Ishikawa (cell line): ENCODE results near the gene SAP30.

Experiments used
- CEBPB ChIP-seq: IDR thresholded peaks from 2 replicates; pipeline ENCODE4 v1.6.1; 2012
- CREB1 ChIP-seq: IDR thresholded peaks from 2 replicates; pipeline ENCODE4 v1.6.1; 2012; ENCODE audit warnings: low read depth
- EGR1 ChIP-seq: IDR thresholded peaks from 2 replicates; pipeline ENCODE4 v1.6.1; 2012
- EP300 ChIP-seq: IDR thresholded peaks from 2 replicates; pipeline ENCODE4 v1.6.1; 2012; ENCODE audit warnings: borderline replicate concordance
- FOXM1 ChIP-seq: IDR thresholded peaks from 2 replicates; pipeline ENCODE4 v1.6.1; 2012; ENCODE audit warnings: low read depth, borderline replicate concordance
- NFIC ChIP-seq: IDR thresholded peaks from 2 replicates; pipeline ENCODE4 v1.6.1; 2012
- RAD21 ChIP-seq: IDR thresholded peaks from 2 replicates; pipeline ENCODE4 v1.6.1; 2012; ENCODE audit warnings: low read depth
- TAF1 ChIP-seq: IDR thresholded peaks from 2 replicates; pipeline ENCODE4 v1.6.1; 2012; ENCODE audit warnings: low read depth, mild to moderate bottlenecking
- TCF12 ChIP-seq: IDR thresholded peaks from 2 replicates; pipeline ENCODE4 v1.6.1; 2012; ENCODE audit warnings: low read depth
- TEAD4 ChIP-seq: IDR thresholded peaks from 2 replicates; pipeline ENCODE4 v1.6.1; 2012
- YY1 ChIP-seq: IDR thresholded peaks from 2 replicates; pipeline ENCODE4 v1.6.1; 2012; ENCODE audit warnings: low read depth
- ZBTB7A ChIP-seq: IDR thresholded peaks from 2 replicates; pipeline ENCODE4 v1.6.1; 2012; ENCODE audit warnings: low read depth
- TF ChIP-seq, protein P1 (sequence below): IDR thresholded peaks from 2 replicates; pipeline ENCODE4 v1.6.1; 2012
- TF ChIP-seq, protein P2 (sequence below): IDR thresholded peaks from 2 replicates; pipeline ENCODE4 v1.6.1; 2012
- TF ChIP-seq, protein P3 (sequence below): IDR thresholded peaks from 2 replicates; pipeline ENCODE4 v1.6.1; 2012; ENCODE audit warnings: low read depth, mild to moderate bottlenecking

SAP30 gene

DNA sequence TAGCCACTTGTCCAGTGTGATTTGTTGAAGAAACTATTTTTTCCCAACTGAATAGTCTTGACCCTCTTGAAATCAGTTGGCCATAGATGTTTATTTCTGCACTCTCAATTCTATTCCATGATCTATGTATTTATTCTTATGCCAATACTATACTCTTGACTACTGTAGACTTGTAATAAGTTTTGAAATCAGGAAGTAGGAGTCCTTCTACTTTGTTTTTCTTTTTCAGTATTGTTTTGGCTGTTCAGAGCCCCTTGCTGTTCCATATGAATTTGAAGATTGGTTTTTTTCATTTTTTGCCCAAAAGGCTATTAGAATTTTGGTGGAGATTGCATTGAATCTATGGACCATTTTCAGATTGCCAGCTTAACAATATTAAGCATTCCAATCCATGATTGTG, 10.2 kb downstream of the SAP30 start:
- no peak for TF ChIP-seq EP300
- TF ChIP-seq EGR1: no peak
- TF ChIP-seq TAF1: no peak
- no peak for TF ChIP-seq TCF12
- no peak for TF ChIP-seq RAD21
- TF ChIP-seq ZBTB7A: no peak
- TF ChIP-seq, protein P1, sequence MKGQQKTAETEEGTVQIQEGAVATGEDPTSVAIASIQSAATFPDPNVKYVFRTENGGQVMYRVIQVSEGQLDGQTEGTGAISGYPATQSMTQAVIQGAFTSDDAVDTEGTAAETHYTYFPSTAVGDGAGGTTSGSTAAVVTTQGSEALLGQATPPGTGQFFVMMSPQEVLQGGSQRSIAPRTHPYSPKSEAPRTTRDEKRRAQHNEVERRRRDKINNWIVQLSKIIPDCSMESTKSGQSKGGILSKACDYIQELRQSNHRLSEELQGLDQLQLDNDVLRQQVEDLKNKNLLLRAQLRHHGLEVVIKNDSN: no peak
- no peak for TF ChIP-seq CEBPB
- no peak for TF ChIP-seq NFIC
- no peak for TF ChIP-seq TEAD4
- TF ChIP-seq FOXM1: no peak
- TF ChIP-seq CREB1: no peak
- TF ChIP-seq, protein P2, sequence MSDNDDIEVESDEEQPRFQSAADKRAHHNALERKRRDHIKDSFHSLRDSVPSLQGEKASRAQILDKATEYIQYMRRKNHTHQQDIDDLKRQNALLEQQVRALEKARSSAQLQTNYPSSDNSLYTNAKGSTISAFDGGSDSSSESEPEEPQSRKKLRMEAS: no peak
- TF ChIP-seq, protein P3, sequence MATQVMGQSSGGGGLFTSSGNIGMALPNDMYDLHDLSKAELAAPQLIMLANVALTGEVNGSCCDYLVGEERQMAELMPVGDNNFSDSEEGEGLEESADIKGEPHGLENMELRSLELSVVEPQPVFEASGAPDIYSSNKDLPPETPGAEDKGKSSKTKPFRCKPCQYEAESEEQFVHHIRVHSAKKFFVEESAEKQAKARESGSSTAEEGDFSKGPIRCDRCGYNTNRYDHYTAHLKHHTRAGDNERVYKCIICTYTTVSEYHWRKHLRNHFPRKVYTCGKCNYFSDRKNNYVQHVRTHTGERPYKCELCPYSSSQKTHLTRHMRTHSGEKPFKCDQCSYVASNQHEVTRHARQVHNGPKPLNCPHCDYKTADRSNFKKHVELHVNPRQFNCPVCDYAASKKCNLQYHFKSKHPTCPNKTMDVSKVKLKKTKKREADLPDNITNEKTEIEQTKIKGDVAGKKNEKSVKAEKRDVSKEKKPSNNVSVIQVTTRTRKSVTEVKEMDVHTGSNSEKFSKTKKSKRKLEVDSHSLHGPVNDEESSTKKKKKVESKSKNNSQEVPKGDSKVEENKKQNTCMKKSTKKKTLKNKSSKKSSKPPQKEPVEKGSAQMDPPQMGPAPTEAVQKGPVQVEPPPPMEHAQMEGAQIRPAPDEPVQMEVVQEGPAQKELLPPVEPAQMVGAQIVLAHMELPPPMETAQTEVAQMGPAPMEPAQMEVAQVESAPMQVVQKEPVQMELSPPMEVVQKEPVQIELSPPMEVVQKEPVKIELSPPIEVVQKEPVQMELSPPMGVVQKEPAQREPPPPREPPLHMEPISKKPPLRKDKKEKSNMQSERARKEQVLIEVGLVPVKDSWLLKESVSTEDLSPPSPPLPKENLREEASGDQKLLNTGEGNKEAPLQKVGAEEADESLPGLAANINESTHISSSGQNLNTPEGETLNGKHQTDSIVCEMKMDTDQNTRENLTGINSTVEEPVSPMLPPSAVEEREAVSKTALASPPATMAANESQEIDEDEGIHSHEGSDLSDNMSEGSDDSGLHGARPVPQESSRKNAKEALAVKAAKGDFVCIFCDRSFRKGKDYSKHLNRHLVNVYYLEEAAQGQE: no peak

DNA sequence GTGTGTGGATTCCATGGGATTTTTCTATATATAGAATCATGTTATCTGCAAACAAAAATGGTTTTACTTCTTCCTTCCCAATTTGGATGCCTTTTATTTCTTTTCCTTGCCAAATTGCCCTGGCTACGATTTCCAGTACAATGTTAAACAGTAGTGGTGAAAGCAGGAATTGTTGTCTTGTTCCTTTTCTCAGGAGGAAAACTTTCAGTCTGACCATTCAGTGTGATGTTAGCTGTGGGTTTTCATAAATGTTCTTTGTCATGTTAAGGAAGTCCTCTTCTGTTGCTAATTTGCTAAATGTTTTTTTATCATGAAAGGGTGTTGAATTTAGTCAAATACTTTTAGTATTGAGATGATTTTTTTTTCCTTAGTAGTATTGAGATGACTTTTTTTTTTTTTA, 10.9 kb downstream of the SAP30 start:
- TF ChIP-seq EP300: no peak

DNA sequence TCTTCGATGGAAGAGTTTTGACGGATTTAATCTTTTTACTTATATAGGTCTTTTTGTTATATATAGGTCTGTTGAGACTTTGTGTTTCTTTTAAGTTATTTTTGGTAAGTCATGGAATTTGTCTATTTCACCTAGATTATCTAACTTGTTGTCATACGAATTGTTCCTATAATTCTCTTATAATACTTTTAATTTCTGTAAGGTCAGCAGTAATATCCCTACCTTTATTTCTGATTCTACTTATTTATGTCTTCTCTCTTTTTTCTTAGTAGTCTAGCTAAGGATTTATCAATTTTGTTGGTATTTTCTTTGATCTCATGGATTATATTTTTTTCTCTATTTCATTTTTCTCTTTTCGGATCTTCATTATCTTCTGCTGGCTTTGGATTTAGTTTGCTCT, 11.6 kb downstream of the SAP30 start:
- TF ChIP-seq, protein P3: no peak
- TF ChIP-seq NFIC (no peak), RAD21 (no peak), EGR1 (no peak), YY1 (no peak), CREB1 (no peak), FOXM1 (no peak)
- TF ChIP-seq, protein P2: no peak

DNA sequence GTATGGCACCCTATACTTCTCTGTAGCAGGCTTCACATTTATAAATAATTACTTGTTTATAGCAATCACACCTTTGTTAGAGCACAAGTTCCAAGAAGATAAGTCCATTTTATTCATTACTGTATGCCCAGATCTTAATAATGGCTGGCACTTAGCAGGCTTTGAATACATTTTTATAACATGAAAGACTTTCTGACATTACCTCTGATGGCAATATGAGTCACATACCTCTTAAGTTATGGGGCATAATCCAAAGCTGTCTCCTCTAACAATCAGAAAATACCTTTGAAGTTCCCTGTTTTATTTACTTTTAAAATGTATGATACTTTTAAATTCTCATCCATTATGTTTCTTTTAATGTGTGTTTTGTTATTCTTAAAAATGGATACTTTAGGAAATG, 16.0 kb downstream of the SAP30 start:
- TF ChIP-seq, protein P3: no peak
- TF ChIP-seq TAF1 (no peak), CREB1 (no peak), YY1 (no peak), FOXM1 (no peak), EP300 (no peak), EGR1 (no peak), NFIC (no peak), TCF12 (no peak), ZBTB7A (no peak), CEBPB (no peak), RAD21 (no peak), TEAD4 (no peak)
- TF ChIP-seq, protein P1: no peak
- TF ChIP-seq, protein P2: no peak

DNA sequence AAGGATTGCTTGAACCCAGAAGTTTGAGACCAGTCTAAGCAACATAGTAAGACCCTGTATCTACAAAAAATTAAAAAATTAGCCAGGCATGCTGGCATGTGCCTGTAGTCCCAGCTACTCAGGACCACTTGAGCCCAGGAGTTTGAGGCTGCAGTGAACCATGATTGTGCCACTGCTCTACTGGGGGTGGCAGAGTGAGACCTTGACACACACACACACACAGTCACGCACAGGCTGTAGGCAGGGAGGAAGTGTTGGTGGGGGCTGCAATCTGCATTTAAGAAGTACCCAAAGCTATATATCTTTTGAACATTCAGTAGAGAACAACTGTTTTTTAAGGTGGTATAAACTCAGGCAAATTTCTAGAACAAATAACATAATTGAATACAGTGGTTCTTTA, 20.9 kb downstream of the SAP30 start:
- TF ChIP-seq, protein P2: no peak
- TF ChIP-seq TAF1: no peak
- TF ChIP-seq CREB1: no peak
- no peak for TF ChIP-seq FOXM1
- TF ChIP-seq EP300: no peak
- TF ChIP-seq TCF12: no peak
- TF ChIP-seq, protein P1: no peak
- TF ChIP-seq YY1: no peak
- TF ChIP-seq EGR1: no peak
- TF ChIP-seq ZBTB7A: no peak
- TF ChIP-seq RAD21: no peak
- no peak for TF ChIP-seq NFIC
- TF ChIP-seq CEBPB: no peak
- TF ChIP-seq, protein P3: no peak
- TF ChIP-seq TEAD4: no peak
